ENCODE data around the gene FAM83G. TPM values are rescaled to one million over a fixed set of nuclear protein-coding genes. Genes with fewer than 3 reads are reported as not detected.

Gene FAM83G
- total and polyA plus RNA-seq, 2 experiments from 2014 or later = 7.6 to 44.5 TPM

- no peak for ATAC-seq
- H3K9me3 Mint-ChIP-seq = no peaks in the 10 kb centered on the region
- no peaks in the 10 kb centered on the region for H3K36me3 Mint-ChIP-seq (ENCODE audit: low read depth)
Observed at GRCh38 chr17:19013226-19013625, 8.7 kb upstream of the FAM83G start.

More at GRCh38 chr17:19013226-19013625, 8.7 kb upstream of the FAM83G start:
- no peak overlapping the region for H3K4me3 ChIP-seq
- TF ChIP-seq CREB1 (CRISPR knock-in tag; IDR thresholded peaks at IDR 0.05; ENCODE audit: low read depth) (no peak), STAT1 (IDR thresholded peaks at IDR 0.05; ENCODE audit: unreplicated experiment) (no peak), NANOG (IDR thresholded peaks at IDR 0.05; ENCODE audit: borderline replicate concordance) (no peak), CTCF (conservative IDR thresholded peaks at IDR 0.05; ENCODE audit: low read depth in 2 of 2) (no peak), JUNB (IDR thresholded peaks at IDR 0.05; ENCODE audit: unreplicated experiment) (no peak), ETS1 (IDR thresholded peaks at IDR 0.05) (no peak), ZNF462 (CRISPR knock-in tag; IDR thresholded peaks at IDR 0.05) (no peak), EZH2 (IDR thresholded peaks at IDR 0.05; ENCODE audit: low read depth, unreplicated experiment) (no peak), ZNF114 (CRISPR knock-in tag; IDR thresholded peaks at IDR 0.05) (no peak), POLR2AphosphoS5 (IDR thresholded peaks at IDR 0.05; ENCODE audit: low read depth) (no peak)
- TF ChIP-seq, protein P1, sequence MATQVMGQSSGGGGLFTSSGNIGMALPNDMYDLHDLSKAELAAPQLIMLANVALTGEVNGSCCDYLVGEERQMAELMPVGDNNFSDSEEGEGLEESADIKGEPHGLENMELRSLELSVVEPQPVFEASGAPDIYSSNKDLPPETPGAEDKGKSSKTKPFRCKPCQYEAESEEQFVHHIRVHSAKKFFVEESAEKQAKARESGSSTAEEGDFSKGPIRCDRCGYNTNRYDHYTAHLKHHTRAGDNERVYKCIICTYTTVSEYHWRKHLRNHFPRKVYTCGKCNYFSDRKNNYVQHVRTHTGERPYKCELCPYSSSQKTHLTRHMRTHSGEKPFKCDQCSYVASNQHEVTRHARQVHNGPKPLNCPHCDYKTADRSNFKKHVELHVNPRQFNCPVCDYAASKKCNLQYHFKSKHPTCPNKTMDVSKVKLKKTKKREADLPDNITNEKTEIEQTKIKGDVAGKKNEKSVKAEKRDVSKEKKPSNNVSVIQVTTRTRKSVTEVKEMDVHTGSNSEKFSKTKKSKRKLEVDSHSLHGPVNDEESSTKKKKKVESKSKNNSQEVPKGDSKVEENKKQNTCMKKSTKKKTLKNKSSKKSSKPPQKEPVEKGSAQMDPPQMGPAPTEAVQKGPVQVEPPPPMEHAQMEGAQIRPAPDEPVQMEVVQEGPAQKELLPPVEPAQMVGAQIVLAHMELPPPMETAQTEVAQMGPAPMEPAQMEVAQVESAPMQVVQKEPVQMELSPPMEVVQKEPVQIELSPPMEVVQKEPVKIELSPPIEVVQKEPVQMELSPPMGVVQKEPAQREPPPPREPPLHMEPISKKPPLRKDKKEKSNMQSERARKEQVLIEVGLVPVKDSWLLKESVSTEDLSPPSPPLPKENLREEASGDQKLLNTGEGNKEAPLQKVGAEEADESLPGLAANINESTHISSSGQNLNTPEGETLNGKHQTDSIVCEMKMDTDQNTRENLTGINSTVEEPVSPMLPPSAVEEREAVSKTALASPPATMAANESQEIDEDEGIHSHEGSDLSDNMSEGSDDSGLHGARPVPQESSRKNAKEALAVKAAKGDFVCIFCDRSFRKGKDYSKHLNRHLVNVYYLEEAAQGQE (IDR thresholded peaks at IDR 0.05; ENCODE audit: unreplicated experiment) = no peak
- no peaks in the 10 kb centered on the region for H4K20me1 ChIP-seq (replicated peaks; ENCODE audit: insufficient read depth)
- H3K4me3 Mint-ChIP-seq = no peak overlapping the region
- no peak overlapping the region for H2AFZ ChIP-seq
- H3K9me2 ChIP-seq (ENCODE audit: insufficient read depth) = no peaks in the 10 kb centered on the region
- no peaks in the 10 kb centered on the region for H3K36me3 ChIP-seq (ENCODE audit: insufficient read depth)
- no peak for DNase-seq (ENCODE audit: low spot score)
- H3K27ac Mint-ChIP-seq = no peak overlapping the region
- H3F3A ChIP-seq (replicated peaks; ENCODE audit: low read depth) = no peaks in the 10 kb centered on the region
- no peaks in the 10 kb centered on the region for H3K79me2 ChIP-seq (replicated peaks; ENCODE audit: insufficient read depth)
- no peaks in the 10 kb centered on the region for H3K27me3 ChIP-seq (ENCODE audit: insufficient read depth)
- peaks cover 10% of the 10 kb centered on the region for H3K4me1 Mint-ChIP-seq
- H3K27ac ChIP-seq (ENCODE audit: low read depth) = no peak overlapping the region
- H3K4me1 ChIP-seq (ENCODE audit: insufficient read depth) = no peaks in the 10 kb centered on the region
- H3K4me2 ChIP-seq = no peak overlapping the region
- peaks cover 5% of the 10 kb centered on the region for H3K27me3 Mint-ChIP-seq (ENCODE audit: insufficient read depth, low read depth, poor library complexity)
